ENCODE measurements around the gene PITX1.

The PITX1 gene

GRCh38 chr5:135065306-135066265 lies 31.6 kb upstream of the PITX1 start:
- no peak for ATAC-seq
- TF ChIP-seq, protein P1, sequence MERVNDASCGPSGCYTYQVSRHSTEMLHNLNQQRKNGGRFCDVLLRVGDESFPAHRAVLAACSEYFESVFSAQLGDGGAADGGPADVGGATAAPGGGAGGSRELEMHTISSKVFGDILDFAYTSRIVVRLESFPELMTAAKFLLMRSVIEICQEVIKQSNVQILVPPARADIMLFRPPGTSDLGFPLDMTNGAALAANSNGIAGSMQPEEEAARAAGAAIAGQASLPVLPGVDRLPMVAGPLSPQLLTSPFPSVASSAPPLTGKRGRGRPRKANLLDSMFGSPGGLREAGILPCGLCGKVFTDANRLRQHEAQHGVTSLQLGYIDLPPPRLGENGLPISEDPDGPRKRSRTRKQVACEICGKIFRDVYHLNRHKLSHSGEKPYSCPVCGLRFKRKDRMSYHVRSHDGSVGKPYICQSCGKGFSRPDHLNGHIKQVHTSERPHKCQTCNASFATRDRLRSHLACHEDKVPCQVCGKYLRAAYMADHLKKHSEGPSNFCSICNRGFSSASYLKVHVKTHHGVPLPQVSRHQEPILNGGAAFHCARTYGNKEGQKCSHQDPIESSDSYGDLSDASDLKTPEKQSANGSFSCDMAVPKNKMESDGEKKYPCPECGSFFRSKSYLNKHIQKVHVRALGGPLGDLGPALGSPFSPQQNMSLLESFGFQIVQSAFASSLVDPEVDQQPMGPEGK (CRISPR knock-in tag; IDR thresholded peaks at IDR 0.05; ENCODE audit: borderline replicate concordance): no peak
- TF ChIP-seq RARB (CRISPR knock-in tag; IDR thresholded peaks at IDR 0.05) (no peak), TCF4 (CRISPR knock-in tag; IDR thresholded peaks at IDR 0.05; ENCODE audit: borderline replicate concordance) (no peak), SNAI2 (CRISPR knock-in tag; IDR thresholded peaks at IDR 0.05) (no peak), POU6F1 (CRISPR knock-in tag; IDR thresholded peaks at IDR 0.05; ENCODE audit: borderline replicate concordance, low read depth) (no peak), ISL1 (CRISPR knock-in tag; IDR thresholded peaks at IDR 0.05) (no peak), ZFP3 (CRISPR knock-in tag; IDR thresholded peaks at IDR 0.05) (no peak), ESRRG (CRISPR knock-in tag; IDR thresholded peaks at IDR 0.05) (no peak), ZNF8 (CRISPR knock-in tag; IDR thresholded peaks at IDR 0.05) (no peak), ZC3H10 (CRISPR knock-in tag; IDR thresholded peaks at IDR 0.05) (no peak), TOX (CRISPR knock-in tag; IDR thresholded peaks at IDR 0.05; ENCODE audit: borderline replicate concordance) (no peak), CSDC2 (CRISPR knock-in tag; IDR thresholded peaks at IDR 0.05) (no peak), ARNTL (CRISPR knock-in tag; IDR thresholded peaks at IDR 0.05; ENCODE audit: borderline replicate concordance, low read depth) (no peak)
- TF ChIP-seq, protein P2, sequence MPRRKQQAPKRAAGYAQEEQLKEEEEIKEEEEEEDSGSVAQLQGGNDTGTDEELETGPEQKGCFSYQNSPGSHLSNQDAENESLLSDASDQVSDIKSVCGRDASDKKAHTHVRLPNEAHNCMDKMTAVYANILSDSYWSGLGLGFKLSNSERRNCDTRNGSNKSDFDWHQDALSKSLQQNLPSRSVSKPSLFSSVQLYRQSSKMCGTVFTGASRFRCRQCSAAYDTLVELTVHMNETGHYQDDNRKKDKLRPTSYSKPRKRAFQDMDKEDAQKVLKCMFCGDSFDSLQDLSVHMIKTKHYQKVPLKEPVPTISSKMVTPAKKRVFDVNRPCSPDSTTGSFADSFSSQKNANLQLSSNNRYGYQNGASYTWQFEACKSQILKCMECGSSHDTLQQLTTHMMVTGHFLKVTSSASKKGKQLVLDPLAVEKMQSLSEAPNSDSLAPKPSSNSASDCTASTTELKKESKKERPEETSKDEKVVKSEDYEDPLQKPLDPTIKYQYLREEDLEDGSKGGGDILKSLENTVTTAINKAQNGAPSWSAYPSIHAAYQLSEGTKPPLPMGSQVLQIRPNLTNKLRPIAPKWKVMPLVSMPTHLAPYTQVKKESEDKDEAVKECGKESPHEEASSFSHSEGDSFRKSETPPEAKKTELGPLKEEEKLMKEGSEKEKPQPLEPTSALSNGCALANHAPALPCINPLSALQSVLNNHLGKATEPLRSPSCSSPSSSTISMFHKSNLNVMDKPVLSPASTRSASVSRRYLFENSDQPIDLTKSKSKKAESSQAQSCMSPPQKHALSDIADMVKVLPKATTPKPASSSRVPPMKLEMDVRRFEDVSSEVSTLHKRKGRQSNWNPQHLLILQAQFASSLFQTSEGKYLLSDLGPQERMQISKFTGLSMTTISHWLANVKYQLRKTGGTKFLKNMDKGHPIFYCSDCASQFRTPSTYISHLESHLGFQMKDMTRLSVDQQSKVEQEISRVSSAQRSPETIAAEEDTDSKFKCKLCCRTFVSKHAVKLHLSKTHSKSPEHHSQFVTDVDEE (CRISPR knock-in tag; IDR thresholded peaks at IDR 0.05): no peak
- TF ChIP-seq, protein P3, sequence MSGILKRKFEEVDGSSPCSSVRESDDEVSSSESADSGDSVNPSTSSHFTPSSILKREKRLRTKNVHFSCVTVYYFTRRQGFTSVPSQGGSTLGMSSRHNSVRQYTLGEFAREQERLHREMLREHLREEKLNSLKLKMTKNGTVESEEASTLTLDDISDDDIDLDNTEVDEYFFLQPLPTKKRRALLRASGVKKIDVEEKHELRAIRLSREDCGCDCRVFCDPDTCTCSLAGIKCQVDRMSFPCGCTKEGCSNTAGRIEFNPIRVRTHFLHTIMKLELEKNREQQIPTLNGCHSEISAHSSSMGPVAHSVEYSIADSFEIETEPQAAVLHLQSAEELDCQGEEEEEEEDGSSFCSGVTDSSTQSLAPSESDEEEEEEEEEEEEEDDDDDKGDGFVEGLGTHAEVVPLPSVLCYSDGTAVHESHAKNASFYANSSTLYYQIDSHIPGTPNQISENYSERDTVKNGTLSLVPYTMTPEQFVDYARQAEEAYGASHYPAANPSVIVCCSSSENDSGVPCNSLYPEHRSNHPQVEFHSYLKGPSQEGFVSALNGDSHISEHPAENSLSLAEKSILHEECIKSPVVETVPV (CRISPR knock-in tag; IDR thresholded peaks at IDR 0.05): no peak

- TF ChIP-seq POU6F1 (CRISPR knock-in tag; IDR thresholded peaks at IDR 0.05; ENCODE audit: borderline replicate concordance, low read depth) (no peak), TOX (CRISPR knock-in tag; IDR thresholded peaks at IDR 0.05; ENCODE audit: borderline replicate concordance) (no peak), GLIS3 (CRISPR knock-in tag; IDR thresholded peaks at IDR 0.05) (no peak), PPARA (CRISPR knock-in tag; IDR thresholded peaks at IDR 0.05; ENCODE audit: borderline replicate concordance) (no peak), BACH2 (CRISPR knock-in tag; IDR thresholded peaks at IDR 0.05; ENCODE audit: borderline replicate concordance) (no peak), OSR1 (CRISPR knock-in tag; IDR thresholded peaks at IDR 0.05) (no peak), CSDC2 (CRISPR knock-in tag; IDR thresholded peaks at IDR 0.05) (no peak), ARNTL (CRISPR knock-in tag; IDR thresholded peaks at IDR 0.05; ENCODE audit: borderline replicate concordance, low read depth) (no peak), ESRRG (CRISPR knock-in tag; IDR thresholded peaks at IDR 0.05) (no peak), TCF4 (CRISPR knock-in tag; IDR thresholded peaks at IDR 0.05; ENCODE audit: borderline replicate concordance) (no peak)
- TF ChIP-seq, protein P2 (CRISPR knock-in tag; IDR thresholded peaks at IDR 0.05): no peak
- ATAC-seq: no peak
Observed at GRCh38 chr5:135064235-135064570, 30.2 kb upstream of the PITX1 start.
